ENCODE data around the gene TLL2.

The TLL2 gene

DNA sequence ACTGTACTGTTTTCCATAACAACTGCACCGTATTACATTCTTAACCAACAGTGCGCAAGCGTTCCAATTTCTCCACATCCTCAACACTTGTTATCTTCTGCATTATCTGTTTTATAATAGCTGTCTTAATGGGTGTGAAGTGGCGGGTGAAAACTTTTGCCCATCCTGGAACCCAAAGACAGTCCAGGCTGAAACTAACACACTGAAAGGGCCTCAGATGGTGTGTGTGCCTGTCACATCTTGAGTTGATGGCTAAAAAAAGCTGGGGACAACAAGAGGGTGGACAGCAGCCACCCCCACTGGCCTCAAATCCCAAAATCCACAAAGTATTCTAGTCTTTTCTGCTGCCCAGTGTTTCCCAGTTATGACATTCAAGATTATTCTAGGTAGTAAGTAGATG lies 174.3 kb downstream of the TLL2 start:
- Histone ChIP-seq H3K9me3 (ENCODE audit: low read length) (no peaks in the 10 kb centered on the region), H3K4me3 (ENCODE audit: low read length) (no peak overlapping the region), H3K27me3 (ENCODE audit: insufficient read depth, low read length) (peaks cover 4% of the 10 kb centered on the region), H3K36me3 (ENCODE audit: insufficient read depth, low read length) (no peaks in the 10 kb centered on the region), H2AFZ (ENCODE audit: low read depth, low read length) (no peak overlapping the region), H3K4me1 (ENCODE audit: insufficient read depth, low read length) (no peaks in the 10 kb centered on the region)

DNA sequence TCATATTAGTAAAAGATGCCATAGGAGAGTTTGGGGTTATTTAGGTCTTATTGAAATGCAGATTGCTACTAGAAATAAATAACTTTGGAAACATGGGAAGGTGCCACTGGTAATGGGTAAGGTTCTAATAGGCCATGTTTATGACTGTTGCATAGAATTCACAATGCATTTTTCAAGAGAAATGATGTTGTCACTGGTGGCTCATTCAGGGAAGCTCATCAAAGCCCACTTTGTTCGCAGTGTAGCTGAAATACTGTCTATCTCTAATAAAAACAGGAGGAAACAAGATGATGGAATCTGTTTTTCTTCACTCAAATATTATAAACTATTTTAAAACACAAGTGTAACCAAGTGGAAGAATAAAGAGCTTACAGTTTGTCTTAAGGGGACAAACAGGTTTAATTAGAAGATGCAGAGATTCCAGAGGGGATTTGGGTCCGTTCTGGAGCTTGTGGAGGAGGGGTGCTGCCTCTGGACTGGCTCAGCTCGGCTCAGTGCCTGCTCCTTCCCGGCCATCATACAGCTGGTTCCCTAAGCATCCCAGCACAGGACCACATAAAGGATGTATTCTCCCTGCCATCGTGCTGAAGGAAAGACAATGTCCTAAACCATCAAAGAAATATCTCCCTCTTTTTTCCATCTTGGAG lies 175.3 kb downstream of the TLL2 start:
- Histone ChIP-seq H3K4me3 (ENCODE audit: low read length) (no peak overlapping the region), H3K36me3 (ENCODE audit: insufficient read depth, low read length) (no peaks in the 10 kb centered on the region), H2AFZ (ENCODE audit: low read depth, low read length) (no peak overlapping the region), H3K9me3 (ENCODE audit: low read length) (no peaks in the 10 kb centered on the region), H3K27me3 (ENCODE audit: insufficient read depth, low read length) (peaks cover 8% of the 10 kb centered on the region), H3K4me1 (ENCODE audit: insufficient read depth, low read length) (no peaks in the 10 kb centered on the region)

DNA sequence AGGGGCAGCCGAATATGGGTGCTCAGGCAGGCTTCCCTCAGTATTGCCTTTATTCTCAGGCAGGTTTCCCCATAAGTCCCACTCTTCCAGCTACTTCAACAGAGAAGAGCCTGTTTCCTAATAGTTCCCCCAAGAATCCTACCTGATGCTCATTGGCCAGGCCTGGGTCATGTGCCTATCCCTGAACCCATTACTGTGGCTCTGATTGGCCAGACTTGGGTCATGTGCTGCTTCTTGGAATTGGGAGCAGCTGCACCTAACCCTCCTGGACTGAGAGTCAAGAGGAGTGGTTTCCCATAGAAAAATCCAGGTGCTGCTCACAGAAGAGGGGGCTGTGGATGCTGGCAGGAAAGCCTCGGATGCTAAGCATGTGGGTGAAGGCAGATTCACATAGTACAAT lies 176.6 kb downstream of the TLL2 start:
- H2AFZ ChIP-seq (ENCODE audit: low read depth, low read length), result no peak overlapping the region
- no peak overlapping the region for H3K4me3 ChIP-seq (ENCODE audit: low read length)
- H3K9me3 ChIP-seq (ENCODE audit: low read length), result no peaks in the 10 kb centered on the region
- H3K27me3 ChIP-seq (ENCODE audit: insufficient read depth, low read length), result peaks cover 8% of the 10 kb centered on the region
- no peaks in the 10 kb centered on the region for H3K4me1 ChIP-seq (ENCODE audit: insufficient read depth, low read length)
- no peaks in the 10 kb centered on the region for H3K36me3 ChIP-seq (ENCODE audit: insufficient read depth, low read length)

DNA sequence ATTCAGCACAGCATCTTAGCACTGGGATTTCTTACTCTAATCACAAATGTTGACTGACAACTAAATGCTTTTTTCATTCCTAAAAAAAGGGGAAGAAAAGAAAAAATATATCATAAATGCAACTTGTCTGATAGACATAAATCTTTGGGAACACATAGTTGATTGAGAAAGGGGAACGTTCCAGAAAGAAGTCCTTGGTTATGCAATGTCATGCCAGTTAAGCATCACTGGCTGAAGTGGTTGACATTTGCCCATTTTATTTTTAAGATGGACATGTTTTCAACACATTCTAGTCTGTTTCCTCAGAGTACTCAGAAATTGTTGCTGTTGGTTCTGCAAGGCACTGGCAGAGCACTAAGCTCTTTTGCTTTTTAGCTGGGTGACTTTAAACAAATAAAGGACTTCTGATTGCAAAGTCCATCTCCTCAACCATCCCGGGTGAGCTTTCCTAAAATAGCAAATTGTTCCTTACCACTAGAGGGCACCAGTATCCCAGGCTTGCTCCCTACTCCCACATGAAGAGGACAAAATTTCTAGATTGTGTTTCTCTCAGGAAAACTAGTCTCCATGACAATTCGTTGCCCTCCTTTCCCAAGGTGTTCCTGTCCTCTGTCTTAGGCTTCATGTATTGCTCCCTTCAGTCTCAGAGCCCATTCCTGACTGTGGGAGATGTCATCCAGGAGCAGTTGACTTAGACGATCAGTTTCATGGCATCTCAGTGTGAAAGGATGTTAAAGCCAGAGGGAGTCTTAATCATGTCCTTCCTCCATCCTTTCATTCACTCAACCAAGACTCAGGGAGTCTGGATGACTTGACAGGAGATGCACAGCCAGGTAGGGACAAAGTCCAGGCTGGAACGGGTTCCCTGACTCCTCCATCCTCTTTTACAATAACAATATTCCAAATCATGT lies 178.9 kb downstream of the TLL2 start:
- Histone ChIP-seq H3K9me3 (ENCODE audit: low read length) (no peaks in the 10 kb centered on the region), H2AFZ (ENCODE audit: low read depth, low read length) (no peak overlapping the region), H3K4me3 (ENCODE audit: low read length) (no peak overlapping the region), H3K4me1 (ENCODE audit: insufficient read depth, low read length) (no peaks in the 10 kb centered on the region), H3K36me3 (ENCODE audit: insufficient read depth, low read length) (no peaks in the 10 kb centered on the region), H3K27me3 (ENCODE audit: insufficient read depth, low read length) (peaks cover 8% of the 10 kb centered on the region)

DNA sequence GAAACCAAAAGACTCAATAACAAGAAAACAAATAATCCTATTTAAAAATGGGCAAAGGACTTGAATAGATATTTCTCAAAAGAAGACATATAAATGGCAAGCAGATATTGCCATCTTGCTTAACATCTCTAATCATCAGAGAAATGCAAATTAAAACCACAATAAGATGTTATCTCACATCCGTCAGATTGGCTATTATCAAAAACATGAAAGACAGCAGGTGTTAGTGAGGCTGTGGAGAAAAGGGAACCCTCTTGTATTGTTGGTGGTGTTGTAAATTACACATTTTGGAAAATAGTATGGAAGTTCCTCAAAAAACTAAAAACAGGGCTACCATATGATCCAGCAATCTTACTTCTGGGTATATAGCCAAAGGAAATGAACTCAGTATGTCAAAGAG lies 180.6 kb downstream of the TLL2 start:
- Histone ChIP-seq H3K36me3 (ENCODE audit: insufficient read depth, low read length) (no peaks in the 10 kb centered on the region), H2AFZ (ENCODE audit: low read depth, low read length) (no peak overlapping the region), H3K9me3 (ENCODE audit: low read length) (no peaks in the 10 kb centered on the region), H3K27me3 (ENCODE audit: insufficient read depth, low read length) (peaks cover 4% of the 10 kb centered on the region), H3K4me3 (ENCODE audit: low read length) (no peak overlapping the region), H3K4me1 (ENCODE audit: insufficient read depth, low read length) (no peaks in the 10 kb centered on the region)

DNA sequence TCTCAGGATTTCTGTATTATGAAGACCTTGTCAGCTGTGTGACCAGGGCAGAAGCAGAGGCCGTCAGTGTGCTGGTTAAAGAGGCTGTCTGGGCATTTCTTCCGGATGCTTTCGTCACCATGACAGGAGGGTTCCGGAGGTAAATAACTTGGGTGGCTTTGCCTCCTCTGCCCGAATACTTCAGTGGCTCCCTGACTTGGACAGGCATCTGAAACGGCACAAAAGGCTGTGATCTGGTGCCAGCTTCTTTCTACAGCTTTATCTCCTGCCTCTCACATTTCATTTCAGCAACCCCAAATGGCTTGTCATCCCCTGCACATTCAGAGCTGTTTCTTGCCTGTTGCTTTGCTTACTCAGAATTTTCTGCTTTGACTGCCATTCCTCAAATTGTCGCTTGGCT lies 186.3 kb downstream of the TLL2 start:
- Histone ChIP-seq H3K9me3 (ENCODE audit: low read length) (no peaks in the 10 kb centered on the region), H3K36me3 (ENCODE audit: insufficient read depth, low read length) (no peaks in the 10 kb centered on the region), H3K27me3 (ENCODE audit: insufficient read depth, low read length) (peaks cover 18% of the 10 kb centered on the region), H3K4me1 (ENCODE audit: insufficient read depth, low read length) (no peaks in the 10 kb centered on the region), H3K4me3 (ENCODE audit: low read length) (no peak overlapping the region), H2AFZ (ENCODE audit: low read depth, low read length) (no peak overlapping the region)

DNA sequence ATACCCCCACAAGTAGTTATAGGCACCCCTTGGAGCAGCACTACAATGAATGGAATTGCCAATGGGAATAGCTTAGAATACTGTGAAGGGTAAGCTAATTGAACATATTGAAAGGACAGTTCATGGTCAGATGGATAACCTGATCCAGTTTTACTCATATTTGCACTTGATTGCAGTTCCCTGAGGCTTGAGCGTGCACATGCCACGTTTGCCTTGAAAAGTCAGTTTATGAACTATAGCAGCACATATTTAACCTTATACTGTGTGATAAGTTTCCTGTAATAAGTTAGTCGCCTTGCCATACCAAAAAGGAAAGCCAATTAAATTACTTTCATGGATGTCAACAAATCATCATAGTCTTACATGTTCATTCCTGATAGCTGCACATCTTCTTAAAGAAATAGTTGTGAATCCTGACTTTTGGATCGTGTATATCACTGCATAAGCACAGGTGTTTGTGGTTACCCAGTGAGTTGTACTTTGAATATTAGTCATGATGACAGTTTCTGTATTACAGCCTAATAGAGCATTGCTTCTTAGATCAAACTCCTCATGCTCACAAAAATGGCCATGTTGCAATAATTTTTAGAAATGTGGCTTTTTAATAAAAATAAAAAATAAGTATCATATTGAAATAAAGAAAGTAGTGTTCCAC lies 187.9 kb downstream of the TLL2 start:
- no peaks in the 10 kb centered on the region for H3K4me1 ChIP-seq (ENCODE audit: insufficient read depth, low read length)

DNA sequence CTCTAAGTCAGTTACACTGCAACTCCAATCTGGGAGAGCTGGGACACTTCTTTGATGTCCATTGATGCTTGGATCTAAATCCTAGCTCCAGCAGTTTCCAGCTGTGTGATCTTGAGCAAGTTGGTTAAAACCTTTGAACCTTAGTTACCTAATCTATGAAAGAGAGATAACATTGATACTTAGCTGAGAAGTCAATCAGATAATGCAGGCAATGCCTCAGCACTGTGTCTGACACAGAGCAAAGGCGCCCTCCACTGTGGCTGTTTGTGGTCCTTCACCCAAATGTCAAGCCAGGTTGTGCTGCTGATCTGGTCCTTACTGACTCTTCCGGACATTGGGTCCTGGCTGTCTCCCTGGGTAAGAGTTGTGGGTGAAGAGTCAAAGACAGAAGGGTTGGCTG lies 189.3 kb downstream of the TLL2 start:
- Histone ChIP-seq H3K4me1 (ENCODE audit: insufficient read depth, low read length) (no peaks in the 10 kb centered on the region), H3K4me3 (ENCODE audit: low read length) (no peak overlapping the region), H3K9me3 (ENCODE audit: low read length) (no peaks in the 10 kb centered on the region), H3K27me3 (ENCODE audit: insufficient read depth, low read length) (peaks cover 18% of the 10 kb centered on the region), H3K36me3 (ENCODE audit: insufficient read depth, low read length) (no peaks in the 10 kb centered on the region), H2AFZ (ENCODE audit: low read depth, low read length) (no peak overlapping the region)

More for the DNA sequence above, 187.9 kb downstream of the TLL2 start:
- no peaks in the 10 kb centered on the region for H3K36me3 ChIP-seq (ENCODE audit: insufficient read depth, low read length)
- no peak overlapping the region for H2AFZ ChIP-seq (ENCODE audit: low read depth, low read length)
- peaks cover 18% of the 10 kb centered on the region for H3K27me3 ChIP-seq (ENCODE audit: insufficient read depth, low read length)
- H3K4me3 ChIP-seq (ENCODE audit: low read length), result no peak overlapping the region
- H3K9me3 ChIP-seq (ENCODE audit: low read length), result no peaks in the 10 kb centered on the region

DNA sequence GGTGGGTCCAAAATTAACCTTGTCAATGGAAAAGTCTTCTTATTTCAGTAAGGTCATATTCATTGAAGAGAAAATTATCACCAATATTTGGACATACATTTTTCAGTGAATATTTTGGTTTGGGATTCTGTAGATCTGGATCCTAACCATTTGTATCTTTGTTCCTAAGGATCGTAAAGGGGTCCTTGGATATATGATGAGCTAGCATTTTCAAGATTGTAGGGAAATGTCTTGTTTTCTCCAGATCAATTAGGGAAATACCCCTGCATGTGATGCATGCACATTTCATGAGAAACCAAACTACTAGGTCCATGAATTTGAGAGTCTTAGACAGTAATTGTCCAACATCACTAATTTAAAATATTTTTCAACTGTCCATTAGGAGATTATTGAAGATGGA lies 191.5 kb downstream of the TLL2 start:
- H3K9me3 ChIP-seq (ENCODE audit: low read length), result no peaks in the 10 kb centered on the region
- H3K27me3 ChIP-seq (ENCODE audit: insufficient read depth, low read length), result peaks cover 18% of the 10 kb centered on the region

DNA sequence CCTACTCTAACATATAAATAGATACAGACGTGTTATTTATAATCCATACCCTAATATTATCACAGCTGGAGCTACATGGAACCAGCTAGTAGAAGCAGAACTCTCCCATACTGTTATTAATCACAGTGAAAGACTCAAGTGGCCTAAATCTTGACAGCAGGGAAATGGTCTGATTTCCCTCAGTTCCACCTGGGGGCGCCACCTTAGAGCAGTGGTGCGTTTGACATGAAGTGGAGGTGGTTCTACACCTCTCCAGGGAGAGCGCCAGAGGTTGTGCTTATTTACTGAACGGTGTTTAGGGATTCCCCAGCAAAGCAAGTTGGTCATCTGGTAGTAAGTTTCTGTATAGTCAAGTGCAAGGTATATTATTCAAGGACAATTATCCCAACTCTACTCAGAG lies 191.9 kb downstream of the TLL2 start:
- Histone ChIP-seq H3K4me3 (ENCODE audit: low read length) (no peak overlapping the region), H3K36me3 (ENCODE audit: insufficient read depth, low read length) (no peaks in the 10 kb centered on the region), H2AFZ (ENCODE audit: low read depth, low read length) (no peak overlapping the region), H3K9me3 (ENCODE audit: low read length) (no peaks in the 10 kb centered on the region), H3K27me3 (ENCODE audit: insufficient read depth, low read length) (peaks cover 18% of the 10 kb centered on the region), H3K4me1 (ENCODE audit: insufficient read depth, low read length) (no peaks in the 10 kb centered on the region)

More for the DNA sequence above, 191.5 kb downstream of the TLL2 start:
- Histone ChIP-seq H3K4me1 (ENCODE audit: insufficient read depth, low read length) (no peaks in the 10 kb centered on the region), H3K36me3 (ENCODE audit: insufficient read depth, low read length) (no peaks in the 10 kb centered on the region), H3K4me3 (ENCODE audit: low read length) (no peak overlapping the region), H2AFZ (ENCODE audit: low read depth, low read length) (no peak overlapping the region)

DNA sequence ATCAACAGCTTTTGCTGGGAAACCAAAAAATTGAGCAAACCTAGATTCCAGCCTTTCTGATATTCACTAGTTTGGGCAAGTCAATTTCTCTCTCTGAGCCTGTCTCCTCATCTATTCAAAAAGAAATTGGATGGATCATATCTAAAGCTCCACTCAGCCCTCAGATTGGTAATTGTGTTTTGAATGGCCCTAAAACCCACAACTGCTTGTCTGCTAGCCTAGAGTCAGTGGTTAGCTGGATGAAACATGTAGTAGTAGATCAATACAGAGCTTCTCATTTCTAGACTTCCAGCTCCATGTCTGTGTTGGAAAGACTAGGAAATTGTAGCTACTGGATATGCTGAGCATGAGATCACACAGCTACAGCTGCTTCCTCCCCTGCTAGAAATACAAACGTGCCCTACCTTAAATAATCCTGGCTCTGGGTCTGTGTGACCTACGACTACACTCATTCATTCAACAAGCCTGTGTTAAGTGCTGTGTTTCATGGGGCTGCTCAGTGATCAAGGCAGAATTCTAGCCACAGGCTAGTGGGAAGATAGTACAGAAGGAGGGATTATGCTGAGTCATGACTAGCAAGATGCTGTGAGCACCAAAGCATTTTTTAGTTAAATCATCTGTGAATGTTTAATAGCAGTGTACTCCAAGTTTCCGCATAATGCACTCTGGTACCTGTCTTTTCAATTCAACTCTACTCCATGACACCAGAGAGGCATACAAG lies 193.8 kb downstream of the TLL2 start:
- H3K36me3 ChIP-seq (ENCODE audit: insufficient read depth, low read length), result no peaks in the 10 kb centered on the region
- no peaks in the 10 kb centered on the region for H3K9me3 ChIP-seq (ENCODE audit: low read length)
- H3K4me3 ChIP-seq (ENCODE audit: low read length), result no peak overlapping the region
- H2AFZ ChIP-seq (ENCODE audit: low read depth, low read length), result no peak overlapping the region
- peaks cover 18% of the 10 kb centered on the region for H3K27me3 ChIP-seq (ENCODE audit: insufficient read depth, low read length)
- no peaks in the 10 kb centered on the region for H3K4me1 ChIP-seq (ENCODE audit: insufficient read depth, low read length)

DNA sequence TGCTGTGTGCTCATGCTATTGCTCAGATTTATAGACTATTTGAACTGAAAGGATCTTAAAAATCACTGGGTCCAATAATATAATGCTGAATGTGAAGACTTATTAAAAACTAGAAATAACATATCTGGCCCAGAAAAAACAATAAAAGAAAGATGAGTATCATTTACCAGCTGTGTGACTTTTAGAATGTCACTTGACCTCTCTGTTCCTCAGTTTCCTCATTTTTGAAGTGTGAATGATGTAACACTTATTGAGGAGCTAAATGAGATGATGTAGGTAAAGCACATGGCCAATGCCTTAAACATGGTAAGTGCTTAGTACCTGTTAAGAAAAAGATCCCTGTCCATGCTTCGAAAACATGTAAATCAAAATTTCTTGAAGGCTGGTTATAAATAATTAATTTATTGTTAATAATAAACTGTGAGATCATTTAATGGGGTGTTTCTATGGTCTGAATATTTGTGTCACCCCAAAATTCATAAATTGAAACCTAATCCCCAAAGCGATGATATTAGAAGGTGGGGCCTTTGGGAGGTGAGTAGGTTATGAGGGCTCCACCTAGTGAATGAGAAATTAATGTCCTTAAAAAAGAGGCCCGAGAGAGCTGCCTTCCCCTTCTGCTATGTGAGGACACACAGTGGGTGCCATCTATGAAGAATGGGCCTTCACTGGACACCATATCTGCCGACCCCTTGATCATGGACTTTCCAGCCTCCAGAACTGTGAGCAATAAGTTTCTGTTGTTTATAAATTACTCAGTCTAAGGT lies 196.5 kb downstream of the TLL2 start:
- H3K4me1 ChIP-seq (ENCODE audit: insufficient read depth, low read length), result no peaks in the 10 kb centered on the region
- H3K9me3 ChIP-seq (ENCODE audit: low read length), result no peaks in the 10 kb centered on the region
- H3K36me3 ChIP-seq (ENCODE audit: insufficient read depth, low read length), result no peaks in the 10 kb centered on the region
- no peaks in the 10 kb centered on the region for H3K27me3 ChIP-seq (ENCODE audit: insufficient read depth, low read length)
- H3K4me3 ChIP-seq (ENCODE audit: low read length), result no peak overlapping the region
- H2AFZ ChIP-seq (ENCODE audit: low read depth, low read length), result no peak overlapping the region
